Urothelium cell line (cell line): ENCODE data around the gene MGRN1.

Experiments used
- DNase-seq: peaks from one replicate; pipeline ENCODE4 v3.0.0; 2011; ENCODE audit warnings: low spot score, mixed read lengths
- FAIRE-seq: peaks from 2 replicates; lab custom pipeline; 2011; peaks lifted over from hg19 to GRCh38; lab: Jason Lieb, UNC

MGRN1 gene

GRCh38 chr16:4667203-4667963 lies 42.8 kb downstream of the MGRN1 start:
- no peak for DNase-seq
- no peak for FAIRE-seq

GRCh38 chr16:4668313-4668960 lies 43.8 kb downstream of the MGRN1 start:
- peak; percentile 89 for FAIRE-seq
- DNase-seq: no peak

GRCh38 chr16:4673387-4674046 lies 48.9 kb downstream of the MGRN1 start:
- no peak for FAIRE-seq
- no peak for DNase-seq

GRCh38 chr16:4674926-4675530 lies 50.4 kb downstream of the MGRN1 start:
- FAIRE-seq (no peak), DNase-seq (no peak)

- DNase-seq (no peak), FAIRE-seq (no peak)
These were observed 51.5 kb downstream of the MGRN1 start for GRCh38 chr16:4675864-4676786.

GRCh38 chr16:4676831-4677230 lies 52.2 kb downstream of the MGRN1 start:
- DNase-seq (no peak), FAIRE-seq (no peak)

GRCh38 chr16:4677390-4677789 lies 52.8 kb downstream of the MGRN1 start:
- DNase-seq (no peak), FAIRE-seq (no peak)

GRCh38 chr16:4677994-4678393 lies 53.4 kb downstream of the MGRN1 start:
- FAIRE-seq (no peak), DNase-seq (no peak)

- FAIRE-seq: no peak
- no peak for DNase-seq
These were observed 54.0 kb downstream of the MGRN1 start for GRCh38 chr16:4678596-4678995.

GRCh38 chr16:4679156-4679849 lies 54.7 kb downstream of the MGRN1 start:
- no peak for FAIRE-seq

GRCh38 chr16:4679850-4680636 lies 55.4 kb downstream of the MGRN1 start:
- DNase-seq: no peak

More at GRCh38 chr16:4679156-4679849, 54.7 kb downstream of the MGRN1 start:
- no peak for DNase-seq

GRCh38 chr16:4680673-4681470 lies 56.2 kb downstream of the MGRN1 start:
- no peak for FAIRE-seq
- DNase-seq: no peak

More at GRCh38 chr16:4679850-4680636, 55.4 kb downstream of the MGRN1 start:
- FAIRE-seq: no peak

GRCh38 chr16:4681471-4682083 lies 57.0 kb downstream of the MGRN1 start:
- FAIRE-seq: no peak
- DNase-seq: no peak

GRCh38 chr16:4682084-4682591 lies 57.5 kb downstream of the MGRN1 start:
- no peak for FAIRE-seq
- no peak for DNase-seq

- FAIRE-seq (no peak), DNase-seq (no peak)
These were observed 58.1 kb downstream of the MGRN1 start for GRCh38 chr16:4682616-4683254.

- no peak for DNase-seq
- FAIRE-seq: no peak
These were observed 58.8 kb downstream of the MGRN1 start for GRCh38 chr16:4683255-4684057.
